SIG-M5 treated with dmso at 0.1 percent for 504 hours (cell line): ENCODE measurements around the gene CFAP61.
A peak's percentile ranks its signal among the peaks of the same experiment; 100 is the strongest.

ENCODE experiments used
- DNase-seq: peaks from one replicate; lab custom pipeline; 2025; ENCODE audit not compliant: unreplicated experiment; lab: John Stamatoyannopoulos, UW

Gene CFAP61

GRCh38 chr20:20391115-20391514, 338.8 kb downstream of the CFAP61 start:
- DNase-seq = no peak

GRCh38 chr20:20391766-20392165, 339.4 kb downstream of the CFAP61 start:
- no peak for DNase-seq

GRCh38 chr20:20393207-20394120, 341.1 kb downstream of the CFAP61 start:
- peak; percentile 84 for DNase-seq

DNA sequence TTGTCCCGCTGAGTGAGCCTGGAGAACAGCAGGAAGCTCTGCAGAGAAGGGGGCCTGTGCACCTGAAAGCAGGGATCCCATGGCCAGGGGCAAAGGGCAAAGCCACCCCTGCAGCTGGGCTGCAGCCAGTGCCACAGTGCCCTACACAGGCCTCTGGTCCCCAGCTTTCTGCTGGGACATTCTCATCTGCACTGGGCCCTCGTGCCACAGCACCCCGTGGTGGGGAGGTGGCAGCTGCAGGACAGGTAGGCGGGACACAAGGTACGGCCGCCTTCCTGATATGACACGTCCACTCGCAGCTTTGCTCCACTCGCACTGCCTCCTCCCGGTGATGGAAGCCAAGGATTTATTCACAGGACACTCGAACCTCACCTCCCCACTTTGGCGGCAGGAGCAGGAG, 342.8 kb downstream of the CFAP61 start:
- no peak for DNase-seq

GRCh38 chr20:20395903-20396568, 343.7 kb downstream of the CFAP61 start:
- no peak for DNase-seq

- no peak for DNase-seq
These were observed 344.5 kb downstream of the CFAP61 start for GRCh38 chr20:20396794-20397193.

DNA sequence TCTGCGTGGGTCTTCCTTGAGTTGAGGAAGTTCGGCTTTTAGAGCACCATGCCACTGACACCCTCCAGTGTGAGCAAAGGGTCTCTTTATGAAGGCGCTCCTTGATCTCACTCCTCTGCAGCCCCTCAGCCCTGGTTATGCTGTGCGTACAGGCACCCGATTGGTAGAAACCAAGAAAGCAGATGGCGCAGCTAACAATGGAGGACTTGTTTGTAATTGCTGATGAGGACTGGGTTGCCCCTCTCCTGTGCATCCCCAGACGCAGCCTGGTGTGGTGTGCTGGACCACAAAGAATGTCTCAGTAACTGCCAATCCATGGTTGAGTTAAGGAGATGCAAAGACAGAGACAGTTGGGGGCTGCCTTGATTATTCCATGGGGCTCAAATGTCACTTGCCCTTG, 345.8 kb downstream of the CFAP61 start:
- DNase-seq = no peak

GRCh38 chr20:20399531-20400500, 347.5 kb downstream of the CFAP61 start:
- no peak for DNase-seq

- DNase-seq = no peak
These were observed 349.7 kb downstream of the CFAP61 start for GRCh38 chr20:20401991-20402390.

DNA sequence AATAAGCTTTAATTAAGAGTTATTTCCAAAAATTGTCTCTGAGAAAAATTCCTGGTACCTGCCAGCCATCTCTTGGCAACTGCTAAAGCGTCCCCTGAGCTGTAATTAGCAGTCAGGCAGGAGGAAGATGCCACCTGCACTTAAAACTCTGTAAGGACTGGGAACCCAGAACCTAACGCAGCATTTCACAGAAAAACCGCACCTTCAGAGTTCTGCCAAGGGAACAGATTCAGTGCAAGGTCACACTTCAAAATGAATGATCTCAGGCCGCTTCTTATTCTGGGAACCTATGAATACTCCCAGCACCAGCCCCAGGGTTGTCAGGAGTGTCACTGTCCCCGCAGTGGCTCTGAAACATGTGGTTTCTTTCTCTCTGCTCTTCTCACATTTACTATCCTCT, 352.3 kb downstream of the CFAP61 start:
- no peak for DNase-seq

DNA sequence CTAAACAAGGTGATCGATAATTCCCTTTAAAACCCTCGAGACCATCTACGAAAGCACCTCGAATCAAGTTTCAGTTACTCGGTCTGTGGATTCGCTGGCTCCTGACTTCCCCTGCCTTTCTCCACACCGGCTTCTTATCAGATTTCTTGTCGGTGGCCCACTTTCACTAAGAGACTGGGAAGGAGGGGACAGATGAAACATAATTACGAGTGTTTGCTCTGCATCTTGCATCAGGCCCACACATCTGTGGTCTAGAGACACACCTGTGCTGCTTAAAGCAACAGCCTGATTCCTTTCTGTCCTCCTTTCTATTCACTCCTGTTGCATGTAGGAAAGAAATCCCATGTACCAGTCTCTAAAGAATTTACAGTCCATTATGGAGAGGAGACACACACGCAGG, 353.3 kb downstream of the CFAP61 start:
- no peak for DNase-seq

GRCh38 chr20:20406306-20406705, 354.0 kb downstream of the CFAP61 start:
- no peak for DNase-seq

GRCh38 chr20:20407891-20408805, 355.8 kb downstream of the CFAP61 start:
- DNase-seq = peak; percentile 30

GRCh38 chr20:20409331-20409730, 357.0 kb downstream of the CFAP61 start:
- no peak for DNase-seq
